Hepatocyte (in vitro differentiated cells): ENCODE data around the gene TTBK1. TPM values are rescaled to one million over a fixed set of nuclear protein-coding genes. Genes with fewer than 3 reads are reported as not detected.

Source experiments
- DNase-seq: peaks from one replicate; pipeline ENCODE4 v3.0.0-alpha.2; 2016; ENCODE audit warnings: low spot score
- H2AFZ ChIP-seq: fragments of 200-600 bp; sonication (generic); 2 replicates; pipeline ENCODE4 v1.6.0; 2016; ENCODE audit warnings: antibody characterized with exemption, mild to moderate bottlenecking
- H3K27ac ChIP-seq: fragments of 200-600 bp; sonication (generic); 2 replicates; pipeline ENCODE4 v1.5.1; 2016; ENCODE audit warnings: mild to moderate bottlenecking
- H3K27me3 ChIP-seq: fragments of 200-600 bp; sonication (generic); 2 replicates; pipeline ENCODE4 v1.6.1; 2016
- H3K36me3 ChIP-seq: fragments of 200-600 bp; sonication (generic); replicated peaks from 2 replicates; pipeline ENCODE4 v1.5.1; 2016; ENCODE audit warnings: low read depth; ENCODE audit not compliant: insufficient read depth
- H3K4me1 ChIP-seq: fragments of 200-600 bp; sonication (generic); 2 replicates; pipeline ENCODE4 v1.5.1; 2016; ENCODE audit warnings: mild to moderate bottlenecking, moderate library complexity; ENCODE audit not compliant: insufficient read depth
- H3K4me2 ChIP-seq: fragments of 200-600 bp; sonication (generic); 2 replicates; pipeline ENCODE4 v1.6.0; 2016
- H3K4me3 ChIP-seq: fragments of 200-600 bp; sonication (generic); 2 replicates; pipeline ENCODE4 v1.5.1; 2016; ENCODE audit warnings: mild to moderate bottlenecking
- H3K79me2 ChIP-seq: fragments of 200-600 bp; sonication (generic); 2 replicates; pipeline ENCODE4 v1.6.0; 2017; ENCODE audit warnings: mild to moderate bottlenecking
- H3K9me2 ChIP-seq: fragments of 200-600 bp; sonication (generic); replicated peaks from 2 replicates; pipeline ENCODE4 v1.6.0; 2017; ENCODE audit warnings: mild to moderate bottlenecking; ENCODE audit not compliant: insufficient read depth
- H3K9me3 ChIP-seq: fragments of 200-600 bp; sonication (generic); 2 replicates; pipeline ENCODE4 v1.5.1; 2016; ENCODE audit warnings: low read depth, mild to moderate bottlenecking
- H4K20me1 ChIP-seq: fragments of 200-600 bp; sonication (generic); 2 replicates; pipeline ENCODE4 v1.6.0; 2016; ENCODE audit warnings: mild to moderate bottlenecking; ENCODE audit not compliant: insufficient read depth, poor library complexity, severe bottlenecking
- CTCF ChIP-seq: fragments of 200-600 bp; sonication (generic); IDR thresholded peaks from 2 replicates; pipeline ENCODE4 v1.5.1; 2016; ENCODE audit warnings: antibody characterized with exemption, mild to moderate bottlenecking; ENCODE audit not compliant: poor library complexity
- EZH2 ChIP-seq: fragments of 200-600 bp; sonication (generic); IDR thresholded peaks from 2 replicates; pipeline ENCODE4 v1.6.1; 2016; ENCODE audit warnings: antibody characterized with exemption, mild to moderate bottlenecking, borderline replicate concordance
- EZH2phosphoT487 ChIP-seq: fragments of 200-600 bp; sonication (generic); IDR thresholded peaks from one replicate; pipeline ENCODE4 v1.6.1; 2018; ENCODE audit warnings: antibody characterized with exemption, mild to moderate bottlenecking, low read depth, moderate library complexity; ENCODE audit not compliant: unreplicated experiment, severe bottlenecking
- WGBS: methylation state at CpG from one replicate; pipeline ENCODE4 v1.1.6; 2016; ENCODE audit warnings: low lambda C conversion rate; ENCODE audit errors: missing lambda C conversion rate; 5-methylcytosine and 5-hydroxymethylcytosine counted together
- polyA plus RNA-seq: library from polyadenylated mRNA; unstranded; fragments of >200 nt; fragmentation: Nextera tagmentation; extraction: Ambion mirVana; gene quantifications from 2 replicates; pipeline ENCODE4 v1.2.1, GENCODE V29; 2016
- total RNA-seq: library from RNA; depleted of rRNA; stranded (reverse); fragments of >200 nt; gene quantifications from 2 replicates; pipeline ENCODE4 v1.2.3, GENCODE V29; 2014

The TTBK1 gene
- total and polyA plus RNA-seq, 2 experiments from 2014 or later = 0.34 to 1.1 TPM

- Histone ChIP-seq H3K9me3 (no peaks in the 10 kb centered on the region), H3K4me3 (no peak overlapping the region), H3K4me1 (peaks cover 7% of the 10 kb centered on the region), H3K9me2 (no peaks in the 10 kb centered on the region), H4K20me1 (no peaks in the 10 kb centered on the region), H3K79me2 (no peaks in the 10 kb centered on the region), H2AFZ (no peak overlapping the region), H3K27me3 (no peaks in the 10 kb centered on the region), H3K4me2 (no peak overlapping the region), H3K27ac (no peak overlapping the region), H3K36me3 (no peaks in the 10 kb centered on the region)
- TF ChIP-seq EZH2phosphoT487 = no peak
- no peak for TF ChIP-seq CTCF
- TF ChIP-seq EZH2 = no peak
- DNase-seq = no peak
- WGBS = 91% methylated on average over 29 of the region's 30 CpGs
These were observed 15.8 kb downstream of the TTBK1 start for GRCh38 chr6:43258807-43259686.

GRCh38 chr6:43260791-43261190, 17.5 kb downstream of the TTBK1 start:
- no peak for TF ChIP-seq EZH2
- TF ChIP-seq EZH2phosphoT487 = no peak
- TF ChIP-seq CTCF = no peak
- Histone ChIP-seq H3K4me3 (no peak overlapping the region), H2AFZ (no peak overlapping the region), H3K36me3 (no peaks in the 10 kb centered on the region), H3K79me2 (no peaks in the 10 kb centered on the region), H3K4me1 (peaks cover 7% of the 10 kb centered on the region), H3K9me2 (no peaks in the 10 kb centered on the region), H4K20me1 (no peaks in the 10 kb centered on the region), H3K27ac (no peak overlapping the region), H3K4me2 (no peak overlapping the region), H3K27me3 (no peaks in the 10 kb centered on the region), H3K9me3 (no peaks in the 10 kb centered on the region)
- DNase-seq = no peak
- 75% methylated on average over 4 of the region's 4 CpGs for WGBS

- 91% methylated on average over 5 of the region's 5 CpGs for WGBS
- H3K79me2 ChIP-seq = no peaks in the 10 kb centered on the region
- TF ChIP-seq CTCF (no peak), EZH2 (no peak), EZH2phosphoT487 (no peak)
- H3K4me2 ChIP-seq = no peak overlapping the region
- peaks cover 7% of the 10 kb centered on the region for H3K4me1 ChIP-seq
- no peaks in the 10 kb centered on the region for H3K9me2 ChIP-seq
- H3K36me3 ChIP-seq = no peaks in the 10 kb centered on the region
- no peak for DNase-seq
- no peak overlapping the region for H2AFZ ChIP-seq
- H4K20me1 ChIP-seq = no peaks in the 10 kb centered on the region
- H3K27me3 ChIP-seq = no peaks in the 10 kb centered on the region
- H3K9me3 ChIP-seq = no peaks in the 10 kb centered on the region
- H3K4me3 ChIP-seq = no peak overlapping the region
- H3K27ac ChIP-seq = peak overlapping the region; percentile 74
These were observed 17.9 kb downstream of the TTBK1 start for GRCh38 chr6:43261198-43261597.
